ENCODE data around the gene NFIB.

GRCh38 chr9:14277244-14277643 lies 36.7 kb downstream of the NFIB start:
- TF ChIP-seq, protein P1, sequence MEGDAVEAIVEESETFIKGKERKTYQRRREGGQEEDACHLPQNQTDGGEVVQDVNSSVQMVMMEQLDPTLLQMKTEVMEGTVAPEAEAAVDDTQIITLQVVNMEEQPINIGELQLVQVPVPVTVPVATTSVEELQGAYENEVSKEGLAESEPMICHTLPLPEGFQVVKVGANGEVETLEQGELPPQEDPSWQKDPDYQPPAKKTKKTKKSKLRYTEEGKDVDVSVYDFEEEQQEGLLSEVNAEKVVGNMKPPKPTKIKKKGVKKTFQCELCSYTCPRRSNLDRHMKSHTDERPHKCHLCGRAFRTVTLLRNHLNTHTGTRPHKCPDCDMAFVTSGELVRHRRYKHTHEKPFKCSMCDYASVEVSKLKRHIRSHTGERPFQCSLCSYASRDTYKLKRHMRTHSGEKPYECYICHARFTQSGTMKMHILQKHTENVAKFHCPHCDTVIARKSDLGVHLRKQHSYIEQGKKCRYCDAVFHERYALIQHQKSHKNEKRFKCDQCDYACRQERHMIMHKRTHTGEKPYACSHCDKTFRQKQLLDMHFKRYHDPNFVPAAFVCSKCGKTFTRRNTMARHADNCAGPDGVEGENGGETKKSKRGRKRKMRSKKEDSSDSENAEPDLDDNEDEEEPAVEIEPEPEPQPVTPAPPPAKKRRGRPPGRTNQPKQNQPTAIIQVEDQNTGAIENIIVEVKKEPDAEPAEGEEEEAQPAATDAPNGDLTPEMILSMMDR (conservative IDR thresholded peaks at IDR 0.05) = no peak
- no peak for TF ChIP-seq EZH2 (IDR thresholded peaks at IDR 0.05; ENCODE audit: low read depth)

All from PC-9 (cell line).